ENCODE results near the gene PTPRG. TPM values are rescaled to one million over a fixed set of nuclear protein-coding genes. Genes with fewer than 3 reads are reported as not detected.

Gene PTPRG
- total RNA-seq, 1 experiment from 2014 or later = 32.1 TPM

DNA sequence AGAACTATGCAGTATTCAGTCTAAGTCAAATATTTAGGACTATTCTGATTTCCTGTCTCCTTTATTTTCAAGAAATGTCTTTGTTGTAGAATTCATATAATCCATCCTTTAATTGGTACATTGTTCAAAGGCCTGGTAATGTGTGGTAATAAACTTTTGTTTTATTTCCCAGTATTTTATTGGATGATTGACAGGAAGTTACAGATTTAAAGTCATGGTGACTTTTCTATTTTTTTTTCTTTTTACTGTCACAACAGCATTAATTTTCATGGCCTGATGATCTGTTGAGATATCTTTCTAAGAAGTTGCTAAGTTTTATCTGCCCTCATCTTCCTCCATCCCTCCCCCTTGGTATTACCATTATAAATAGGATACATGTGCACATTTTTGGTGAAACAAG is 161.7 kb downstream of the PTPRG start:
- Histone ChIP-seq H3K9me3 (ENCODE audit: control insufficient read depth in 1 of 2, insufficient read depth in 1 of 2, low read depth in 1 of 2, low read length in 2 of 2) (no peaks in the 10 kb centered on the region), H3K27ac (ENCODE audit: low read depth, low read length) (no peak overlapping the region), H3K4me1 (ENCODE audit: control insufficient read depth in 1 of 2, insufficient read depth in 2 of 2, low read length in 2 of 2) (peaks cover 5 to 17% of the 10 kb centered on the region in 2 experiments; a peak in 2 of 4 replicates), H3K4me3 (replicated peaks in 1 of 2; ENCODE audit: low read depth in 1 of 2, low read length in 2 of 2) (no peak overlapping the region), H3K36me3 (ENCODE audit: control insufficient read depth in 1 of 2, insufficient read depth in 2 of 2, low read length in 2 of 2) (no peaks in the 10 kb centered on the region), H3K9ac (ENCODE audit: low read length) (no peak overlapping the region), H4K20me1 (ENCODE audit: insufficient read depth) (no peaks in the 10 kb centered on the region), H3K4me2 (ENCODE audit: low read length) (no peak overlapping the region), H2AFZ (ENCODE audit: low read depth, low read length, poor library complexity, severe bottlenecking) (no peak overlapping the region), H3K9me2 (ENCODE audit: insufficient read depth) (no peaks in the 10 kb centered on the region), H3K79me2 (ENCODE audit: insufficient read depth, low read length) (no peaks in the 10 kb centered on the region; the same call in none of the 2 replicates), H3K27me3 (ENCODE audit: insufficient read depth, low read length) (no peaks in the 10 kb centered on the region)
- DNase-seq (ENCODE audit: low read depth, low spot score) = no peak
- POLR2A ChIA-PET = no interaction called here
- CTCF ChIA-PET = no interaction called here
- TF ChIP-seq RAD21 (IDR thresholded peaks at IDR 0.05; ENCODE audit: low read depth) (no peak), TCF7L2 (IDR thresholded peaks at IDR 0.05; ENCODE audit: borderline replicate concordance, extremely low read depth, insufficient read depth, insufficient read length) (no peak), EZH2 (IDR thresholded peaks at IDR 0.05) (no peak), ELF1 (IDR thresholded peaks at IDR 0.05; ENCODE audit: borderline replicate concordance, low read depth) (no peak), CBX3 (IDR thresholded peaks at IDR 0.05; ENCODE audit: low read depth) (no peak), ZFX (IDR thresholded peaks at IDR 0.05) (no peak), CEBPB (IDR thresholded peaks at IDR 0.05; ENCODE audit: low read depth) (no peak), ZNF274 (IDR thresholded peaks at IDR 0.05; ENCODE audit: low read depth, low read length) (no peak), FOSL1 (IDR thresholded peaks at IDR 0.05; ENCODE audit: low read depth) (no peak), YY1 (IDR thresholded peaks at IDR 0.05; ENCODE audit: extremely low read depth, insufficient replicate concordance, low read depth, low read length) (no peak), EZH2phosphoT487 (IDR thresholded peaks at IDR 0.05; ENCODE audit: borderline replicate concordance) (no peak)
- TF ChIP-seq, protein P1, sequence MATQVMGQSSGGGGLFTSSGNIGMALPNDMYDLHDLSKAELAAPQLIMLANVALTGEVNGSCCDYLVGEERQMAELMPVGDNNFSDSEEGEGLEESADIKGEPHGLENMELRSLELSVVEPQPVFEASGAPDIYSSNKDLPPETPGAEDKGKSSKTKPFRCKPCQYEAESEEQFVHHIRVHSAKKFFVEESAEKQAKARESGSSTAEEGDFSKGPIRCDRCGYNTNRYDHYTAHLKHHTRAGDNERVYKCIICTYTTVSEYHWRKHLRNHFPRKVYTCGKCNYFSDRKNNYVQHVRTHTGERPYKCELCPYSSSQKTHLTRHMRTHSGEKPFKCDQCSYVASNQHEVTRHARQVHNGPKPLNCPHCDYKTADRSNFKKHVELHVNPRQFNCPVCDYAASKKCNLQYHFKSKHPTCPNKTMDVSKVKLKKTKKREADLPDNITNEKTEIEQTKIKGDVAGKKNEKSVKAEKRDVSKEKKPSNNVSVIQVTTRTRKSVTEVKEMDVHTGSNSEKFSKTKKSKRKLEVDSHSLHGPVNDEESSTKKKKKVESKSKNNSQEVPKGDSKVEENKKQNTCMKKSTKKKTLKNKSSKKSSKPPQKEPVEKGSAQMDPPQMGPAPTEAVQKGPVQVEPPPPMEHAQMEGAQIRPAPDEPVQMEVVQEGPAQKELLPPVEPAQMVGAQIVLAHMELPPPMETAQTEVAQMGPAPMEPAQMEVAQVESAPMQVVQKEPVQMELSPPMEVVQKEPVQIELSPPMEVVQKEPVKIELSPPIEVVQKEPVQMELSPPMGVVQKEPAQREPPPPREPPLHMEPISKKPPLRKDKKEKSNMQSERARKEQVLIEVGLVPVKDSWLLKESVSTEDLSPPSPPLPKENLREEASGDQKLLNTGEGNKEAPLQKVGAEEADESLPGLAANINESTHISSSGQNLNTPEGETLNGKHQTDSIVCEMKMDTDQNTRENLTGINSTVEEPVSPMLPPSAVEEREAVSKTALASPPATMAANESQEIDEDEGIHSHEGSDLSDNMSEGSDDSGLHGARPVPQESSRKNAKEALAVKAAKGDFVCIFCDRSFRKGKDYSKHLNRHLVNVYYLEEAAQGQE (IDR thresholded peaks at IDR 0.05; ENCODE audit: low read depth) = no peak
- RAD21 ChIA-PET (ENCODE audit: low non-redundant PET in 1 of 2, low total read pairs in 2 of 2, uncharacterized antibody in 2 of 2, unreplicated experiment in 2 of 2) = no interaction called here
- no TSS peak for BruUV-seq (replicated peaks)
- intact Hi-C loops (cut with micrococcal nuclease) = no loop called here
- ATAC-seq = no peak
